ENCODE measurements around the gene VPS36. TPM values are rescaled to one million over a fixed set of nuclear protein-coding genes. Genes with fewer than 3 reads are reported as not detected.

VPS36 gene
- total RNA-seq, 2 donors from 2014 or later = 35.3 to 44.6 TPM

- DNase-seq (no peak), ATAC-seq (no peak)
- 32 to 33% methylated on average over 3 of the region's 3 CpGs for WGBS, 2 donors
- Histone ChIP-seq H3K4me1 (no peaks in the 10 kb centered on the region), H3K36me3 (replicated peaks in 1 of 2; ENCODE audit: insufficient read depth in 1 of 2, low read depth in 2 of 2) (no peaks in the 10 kb centered on the region), H3K4me3 (no peak overlapping the region), H3K27me3 (no peaks in the 10 kb centered on the region), H3K9me3 (no peaks in the 10 kb centered on the region), H3K27ac (no peak overlapping the region)
- intact Hi-C loops (cut with DNase I) = no loop called here
- TF ChIP-seq, protein P1, sequence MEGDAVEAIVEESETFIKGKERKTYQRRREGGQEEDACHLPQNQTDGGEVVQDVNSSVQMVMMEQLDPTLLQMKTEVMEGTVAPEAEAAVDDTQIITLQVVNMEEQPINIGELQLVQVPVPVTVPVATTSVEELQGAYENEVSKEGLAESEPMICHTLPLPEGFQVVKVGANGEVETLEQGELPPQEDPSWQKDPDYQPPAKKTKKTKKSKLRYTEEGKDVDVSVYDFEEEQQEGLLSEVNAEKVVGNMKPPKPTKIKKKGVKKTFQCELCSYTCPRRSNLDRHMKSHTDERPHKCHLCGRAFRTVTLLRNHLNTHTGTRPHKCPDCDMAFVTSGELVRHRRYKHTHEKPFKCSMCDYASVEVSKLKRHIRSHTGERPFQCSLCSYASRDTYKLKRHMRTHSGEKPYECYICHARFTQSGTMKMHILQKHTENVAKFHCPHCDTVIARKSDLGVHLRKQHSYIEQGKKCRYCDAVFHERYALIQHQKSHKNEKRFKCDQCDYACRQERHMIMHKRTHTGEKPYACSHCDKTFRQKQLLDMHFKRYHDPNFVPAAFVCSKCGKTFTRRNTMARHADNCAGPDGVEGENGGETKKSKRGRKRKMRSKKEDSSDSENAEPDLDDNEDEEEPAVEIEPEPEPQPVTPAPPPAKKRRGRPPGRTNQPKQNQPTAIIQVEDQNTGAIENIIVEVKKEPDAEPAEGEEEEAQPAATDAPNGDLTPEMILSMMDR (IDR thresholded peaks at IDR 0.05) = no peak
- no peak for TF ChIP-seq POLR2A (IDR thresholded peaks at IDR 0.05)
Measured at GRCh38 chr13:52371736-52372247, 78.6 kb downstream of the VPS36 start.

GRCh38 chr13:52366291-52366690 is 84.1 kb downstream of the VPS36 start:
- 82 to 86% methylated on average over 4 of the region's 4 CpGs for WGBS, 2 donors
- H3K9me3 ChIP-seq = no peaks in the 10 kb centered on the region
- H3K27ac ChIP-seq = no peak overlapping the region
- TF ChIP-seq, protein P1 (IDR thresholded peaks at IDR 0.05) = no peak
- no peak for TF ChIP-seq POLR2A (IDR thresholded peaks at IDR 0.05)
- H3K27me3 ChIP-seq = no peaks in the 10 kb centered on the region
- intact Hi-C loops (cut with DNase I) = no loop called here
- DNase-seq (no peak), ATAC-seq (no peak)
- no peaks in the 10 kb centered on the region for H3K36me3 ChIP-seq (replicated peaks in 1 of 2; ENCODE audit: insufficient read depth in 1 of 2, low read depth in 2 of 2)
- no peak overlapping the region for H3K4me3 ChIP-seq
- no peaks in the 10 kb centered on the region for H3K4me1 ChIP-seq

Small RNA genes lying within 50 kb of the gene (small RNA-seq; reads per million reads assigned to genes)
- gene RNY4P24 = not detected

Other genes starting within 250 kb of the VPS36 start
- 1 to 10 TPM; 1.3 TPM for gene THSD1, start 44.5 kb downstream of the VPS36 start, total RNA-seq
- gene CKAP2, start 4.8 kb upstream of the VPS36 start, total RNA-seq = 1 to 10 TPM; 5.2 to 5.9 TPM
- gene HNRNPA1L2, start 191.8 kb upstream of the VPS36 start, total RNA-seq = 1 to 10 TPM in 1 of 2 donors, not detected in 1; 3.9 TPM
- gene SUGT1, start 202.2 kb upstream of the VPS36 start, total RNA-seq = 10 to 100 TPM; 12.5 to 31.4 TPM